NCI-H524 (cell line): ENCODE measurements around the gene C10orf143.

ENCODE experiments used
- DNase-seq, 2 experiments: peaks; one replicate each; lab custom pipeline; 2025; lab: John Stamatoyannopoulos, UW

The C10orf143 gene

GRCh38 chr10:130053561-130053960 lies 57.1 kb downstream of the C10orf143 start:
- peak in 1 of 2 experiments; percentile 25 for DNase-seq

GRCh38 chr10:130052193-130052592 lies 58.4 kb downstream of the C10orf143 start:
- DNase-seq = no peak

DNA sequence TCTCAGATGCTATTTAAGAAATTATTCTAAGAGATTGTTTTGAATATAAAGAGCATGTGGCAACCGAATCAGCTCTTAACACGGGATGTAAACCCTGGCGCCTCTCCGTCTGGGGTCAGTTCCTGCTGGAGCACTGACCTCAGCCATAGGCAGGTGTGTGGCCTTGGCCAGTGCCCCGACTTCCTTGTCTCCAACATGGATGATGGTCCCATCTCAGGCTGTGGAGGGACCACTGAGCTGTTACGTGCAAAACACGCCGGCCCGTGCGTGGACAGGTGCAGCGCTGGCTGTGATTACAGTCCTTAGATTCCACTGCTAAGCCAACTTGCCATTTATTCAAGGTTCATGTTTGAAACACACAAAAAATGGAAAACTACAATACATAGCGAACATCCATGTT lies 59.9 kb downstream of the C10orf143 start:
- DNase-seq = no peak

- DNase-seq = no peak
Measured at GRCh38 chr10:130049987-130050386, 60.6 kb downstream of the C10orf143 start.

GRCh38 chr10:130049244-130049643 lies 61.4 kb downstream of the C10orf143 start:
- DNase-seq = no peak

GRCh38 chr10:130048081-130048480 lies 62.5 kb downstream of the C10orf143 start:
- DNase-seq = no peak

DNA sequence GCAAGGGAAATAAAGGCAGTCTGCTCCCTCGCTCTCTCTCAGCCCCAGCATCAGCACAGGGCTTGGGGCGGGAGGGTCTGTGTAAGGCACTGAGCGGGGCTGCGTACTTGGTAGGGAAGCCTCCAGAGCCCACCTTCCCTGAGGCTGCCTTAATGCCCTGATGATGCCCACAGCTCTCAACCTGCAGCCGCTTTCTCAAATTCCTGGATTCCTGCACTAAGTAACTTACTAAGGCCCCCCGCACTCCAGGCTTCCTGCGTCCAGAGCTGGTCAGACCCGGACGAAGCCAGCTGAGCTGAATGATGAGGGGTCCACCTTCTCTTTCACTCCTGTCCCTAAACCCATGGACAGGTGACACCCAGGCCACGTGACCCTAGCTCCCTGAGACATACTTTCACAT lies 63.3 kb downstream of the C10orf143 start:
- no peak for DNase-seq

- DNase-seq = no peak
Measured at GRCh38 chr10:130046591-130046990, 64.0 kb downstream of the C10orf143 start.

DNA sequence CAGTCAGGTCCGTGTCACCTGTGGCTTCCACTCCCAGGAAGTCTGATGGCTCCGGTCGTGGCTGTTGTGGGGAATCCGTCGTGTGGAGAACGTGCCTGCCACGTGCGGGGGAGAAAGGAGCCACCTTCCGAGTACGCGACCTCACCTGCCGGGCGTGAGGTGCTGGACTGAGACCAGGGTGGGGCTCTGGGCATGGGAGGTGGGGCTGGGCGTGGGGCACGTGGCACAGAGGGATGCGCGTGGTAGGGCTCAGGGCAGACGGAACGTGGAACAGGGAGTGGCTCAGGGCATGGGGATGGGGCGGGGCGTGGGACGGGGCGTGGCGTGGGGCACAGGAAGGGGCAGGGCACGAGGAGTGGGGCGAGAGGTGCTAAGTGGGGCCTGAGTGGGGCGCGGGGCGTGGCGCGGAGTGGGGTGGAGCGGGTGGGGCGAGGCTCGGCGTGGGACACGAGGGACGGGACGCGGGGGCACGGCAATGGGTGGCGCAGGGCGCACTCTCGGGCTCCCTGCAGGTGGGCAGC lies 64.8 kb downstream of the C10orf143 start:
- no peak for DNase-seq

GRCh38 chr10:130045091-130045652 lies 65.5 kb downstream of the C10orf143 start:
- peak; percentile 33 to 45 for DNase-seq

DNA sequence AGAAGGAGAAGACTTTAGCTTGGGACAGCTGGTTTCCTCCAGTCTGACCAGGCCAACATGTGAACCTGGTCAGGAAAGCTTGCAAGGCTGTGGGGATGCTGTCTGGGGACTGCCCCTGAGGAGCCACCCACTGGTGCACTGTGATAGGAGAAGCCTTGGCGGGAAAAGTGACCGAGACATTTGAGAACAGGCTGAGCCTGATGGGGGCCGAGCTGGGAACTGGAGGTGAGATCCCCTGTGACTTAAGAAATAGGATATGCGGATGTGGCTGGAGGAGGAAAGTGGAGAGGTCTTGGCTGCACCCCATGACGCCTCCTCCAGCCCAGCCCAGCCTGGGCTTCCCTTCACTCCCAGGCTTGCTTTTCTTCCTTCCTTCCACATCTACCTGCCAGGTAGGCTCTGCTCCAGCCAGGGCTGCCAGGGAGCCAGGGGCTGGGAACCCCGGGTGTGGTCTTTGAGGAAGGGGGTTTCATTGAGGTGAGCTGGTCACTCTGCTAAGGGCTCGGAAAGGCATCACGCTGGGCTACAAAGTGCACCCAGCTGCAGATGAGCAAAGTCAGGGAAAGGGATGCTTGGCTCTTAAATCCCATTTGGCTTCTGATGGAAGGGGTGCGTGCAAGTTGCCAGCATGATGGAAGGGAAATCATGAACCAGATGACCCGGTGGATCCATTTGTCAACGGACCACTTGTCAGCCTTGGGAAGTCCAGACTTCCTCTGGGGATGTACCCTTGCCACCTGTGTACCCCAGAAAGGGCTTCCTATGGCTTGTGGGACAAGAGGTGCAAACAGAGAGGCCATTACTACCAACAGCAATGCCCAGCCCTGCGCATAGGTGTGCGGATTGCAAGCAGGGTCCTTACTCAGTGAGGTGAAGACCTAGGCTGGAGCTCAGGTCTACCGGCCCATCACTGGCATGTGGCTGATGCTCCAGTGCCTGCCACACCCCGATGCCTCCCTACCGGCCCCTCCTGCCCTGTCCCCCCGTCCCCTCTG lies 66.3 kb downstream of the C10orf143 start:
- DNase-seq = no peak

DNA sequence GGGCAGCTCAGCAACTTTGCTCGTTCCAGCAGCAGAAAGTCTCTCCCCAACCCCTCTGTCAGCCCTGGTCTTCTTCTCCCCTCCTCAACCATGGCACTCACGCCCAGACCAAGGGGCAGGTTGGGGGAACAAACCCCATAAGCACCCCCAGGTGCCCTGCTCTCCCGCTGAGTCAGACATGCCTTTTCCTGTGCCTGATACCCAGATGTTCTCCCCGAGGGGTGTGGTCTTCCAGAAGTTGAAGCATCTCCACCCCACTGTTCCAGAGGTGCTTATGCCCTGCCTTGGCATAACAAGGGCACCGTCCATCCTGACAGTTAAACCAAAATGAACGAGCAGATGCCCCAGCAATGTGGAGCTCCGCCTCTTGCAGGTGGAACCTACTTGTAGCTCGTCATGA lies 67.1 kb downstream of the C10orf143 start:
- DNase-seq = no peak

DNA sequence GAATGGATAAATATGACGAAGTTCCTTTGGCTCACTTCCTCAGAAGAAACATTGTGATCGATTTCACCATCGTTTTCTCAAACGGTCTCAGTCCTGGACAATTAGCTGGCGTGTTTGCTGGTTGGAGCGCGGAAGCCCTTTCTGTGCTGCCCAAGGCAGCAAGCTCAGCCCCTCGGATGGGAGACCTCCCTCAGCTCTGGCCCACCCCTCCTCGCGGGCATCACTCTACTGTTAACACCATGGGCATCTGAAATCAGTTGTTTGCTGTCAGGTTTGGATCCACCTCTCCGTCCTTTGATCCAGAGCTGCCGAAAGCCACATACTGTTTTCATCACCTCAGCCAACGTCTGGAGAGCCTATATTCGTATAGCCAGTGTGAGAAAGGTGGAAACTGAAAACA lies 68.2 kb downstream of the C10orf143 start:
- DNase-seq = no peak

DNA sequence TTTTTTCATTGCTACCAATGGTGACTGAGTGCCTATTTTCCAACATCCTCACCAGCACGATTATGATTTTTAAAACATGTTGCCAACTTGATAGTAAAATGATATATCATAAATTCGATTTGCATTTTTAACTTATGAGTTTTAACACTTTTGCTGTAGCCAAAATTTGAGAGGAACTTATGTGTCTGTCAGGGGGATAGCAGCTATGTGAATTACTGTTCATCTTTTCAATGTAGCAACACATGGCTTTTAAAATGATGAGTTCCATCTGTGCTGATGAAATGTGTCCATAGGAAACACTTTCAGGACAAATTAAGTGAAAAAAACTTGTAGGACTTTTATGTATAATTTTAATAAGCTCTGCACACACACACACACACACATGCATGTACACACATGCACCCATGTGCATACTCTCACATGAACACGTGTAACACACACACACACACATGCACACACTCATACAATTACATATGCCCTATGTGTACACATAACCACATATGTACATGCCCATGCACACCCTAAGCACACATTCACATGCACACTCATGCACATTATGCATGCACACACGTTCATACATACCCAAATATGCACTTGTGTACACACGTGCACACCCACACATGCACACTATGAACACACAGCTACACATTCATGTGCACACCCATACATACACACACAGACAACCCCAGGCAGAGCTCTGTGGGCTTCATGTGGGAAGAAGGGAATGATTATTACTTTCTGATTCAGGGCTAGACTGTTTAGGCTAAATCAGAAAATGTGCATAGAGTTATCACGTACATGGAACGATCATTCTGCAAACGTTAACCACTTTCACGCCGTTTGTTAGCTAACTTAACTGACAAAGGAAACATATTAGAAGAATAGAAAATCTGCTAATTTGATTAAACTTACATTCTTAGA lies 68.9 kb downstream of the C10orf143 start:
- no peak for DNase-seq

DNA sequence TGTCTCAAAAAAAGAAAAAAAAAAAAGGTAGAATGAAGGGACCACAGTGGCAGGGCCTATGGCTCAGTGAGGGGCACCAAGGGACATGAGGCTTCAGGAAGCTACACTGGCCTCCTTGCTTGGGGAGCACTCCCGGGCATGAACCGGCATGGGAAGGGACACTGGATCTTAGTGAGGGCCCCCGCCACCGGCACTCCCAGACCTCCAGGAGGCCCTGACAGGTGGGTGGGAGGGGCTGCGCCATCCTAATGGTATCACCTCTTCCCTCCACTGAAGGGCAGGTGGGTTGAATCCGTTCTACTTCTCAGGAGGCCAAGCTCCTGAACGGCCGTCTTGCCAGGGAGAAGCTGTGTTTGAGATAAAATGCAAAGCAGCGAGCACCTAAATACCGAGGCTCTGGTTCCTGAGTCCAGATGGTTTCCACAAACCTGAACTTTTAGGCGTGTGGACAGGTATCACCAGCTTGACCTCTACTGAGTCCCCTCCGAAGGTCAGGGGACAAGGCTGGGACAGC lies 69.8 kb downstream of the C10orf143 start:
- no peak for DNase-seq

- DNase-seq = no peak
Measured at GRCh38 chr10:130040351-130040750, 70.3 kb downstream of the C10orf143 start.

GRCh38 chr10:130039141-130039540 lies 71.5 kb downstream of the C10orf143 start:
- no peak for DNase-seq

GRCh38 chr10:130038611-130039109 lies 72.0 kb downstream of the C10orf143 start:
- no peak for DNase-seq

- no peak for DNase-seq
Measured at GRCh38 chr10:130038019-130038555, 72.5 kb downstream of the C10orf143 start.

GRCh38 chr10:130037169-130037661 lies 73.4 kb downstream of the C10orf143 start:
- DNase-seq = no peak
